GOT3 (cell line): ENCODE measurements around the gene FBXL4.

Source experiments
- DNase-seq: peaks from one replicate; lab custom pipeline; 2025; ENCODE audit warnings: mixed read lengths; lab: John Stamatoyannopoulos, UW

FBXL4 gene

GRCh38 chr6:98824902-98825599, 122.7 kb downstream of the FBXL4 start:
- DNase-seq, result no peak

GRCh38 chr6:98824162-98824901, 123.4 kb downstream of the FBXL4 start:
- DNase-seq, result no peak

DNA sequence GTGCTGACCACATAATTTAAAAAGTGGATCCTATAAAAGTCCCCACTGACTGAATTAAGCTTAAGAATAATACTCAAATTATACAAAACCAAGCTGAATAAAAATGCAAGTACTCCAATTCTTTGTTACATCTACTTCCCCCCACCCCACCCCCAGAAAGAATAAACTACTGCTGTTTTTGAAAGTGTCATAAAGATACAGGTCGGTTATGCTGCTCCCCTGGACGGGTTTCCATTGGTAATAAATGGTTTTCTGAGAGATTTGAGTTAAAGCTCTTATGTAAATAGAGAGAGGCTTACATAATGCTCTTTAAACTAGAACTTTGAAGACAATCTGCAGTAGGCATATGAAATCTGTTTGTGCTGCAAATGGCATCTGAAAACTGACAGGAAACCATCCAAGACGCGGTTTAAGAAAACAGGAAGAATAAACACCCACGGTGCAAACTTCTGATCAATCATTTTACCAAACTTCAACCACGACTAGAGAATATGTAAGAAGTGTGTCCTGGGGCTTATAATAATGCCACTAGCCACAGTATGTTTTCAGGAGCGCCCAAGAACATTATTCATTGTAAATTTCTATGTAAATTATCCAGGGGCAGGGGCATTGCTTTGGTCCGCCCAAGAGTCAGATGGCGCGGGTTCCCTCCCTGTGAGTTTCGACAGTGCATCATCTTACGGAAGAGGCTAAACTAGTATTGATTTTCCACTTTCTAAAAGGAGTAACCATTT, 124.2 kb downstream of the FBXL4 start:
- DNase-seq, result no peak

GRCh38 chr6:98821756-98822405, 125.9 kb downstream of the FBXL4 start:
- no peak for DNase-seq
